Lung (tissue), 12 donors: Measurements from ENCODE around the gene CALM1. TPM values are rescaled to one million over a fixed set of nuclear protein-coding genes. Genes with fewer than 3 reads are reported as not detected.

Experiments
- ATAC-seq: fragments of 200-7000 bp; cut with Tn5 transposase; one replicate; pipeline ENCODE4 v1.9.1; 2020; ENCODE audit warnings: moderate number of reproducible peaks; ENCODE audit not compliant: insufficient read depth, low FRiP score
- DNase-seq, 3 donors: peaks; one replicate each; pipeline ENCODE4 v3.0.0-alpha.2; 2013 to 2017
- H3K27ac ChIP-seq, 2 donors: one replicate each; pipeline ENCODE4 v1.5.1; 2013; ENCODE audit warnings: mild to moderate bottlenecking in 2 of 2, moderate library complexity in 2 of 2, control low read depth in 1 of 2, inconsistent platforms in 1 of 2, low read depth in 1 of 2, low read length in 1 of 2
- H3K27me3 ChIP-seq, 3 donors: one replicate each; pipeline ENCODE4 v1.5.1; 2013; ENCODE audit warnings: low read length in 2 of 3; ENCODE audit not compliant: control insufficient read depth in 3 of 3, insufficient read depth in 3 of 3
- H3K36me3 ChIP-seq, 4 donors: one replicate each; pipeline ENCODE4 v1.5.1; 2013; ENCODE audit warnings: low read length in 4 of 4, mild to moderate bottlenecking in 1 of 4, moderate library complexity in 1 of 4; ENCODE audit not compliant: control insufficient read depth in 4 of 4, insufficient read depth in 4 of 4
- H3K4me1 ChIP-seq, 5 donors: one replicate each; pipeline ENCODE4 v1.5.1; 2013; ENCODE audit warnings: low read length in 5 of 5, mild to moderate bottlenecking in 2 of 5, moderate library complexity in 1 of 5; ENCODE audit not compliant: control insufficient read depth in 5 of 5, insufficient read depth in 5 of 5
- H3K4me3 ChIP-seq: one replicate; pipeline ENCODE4 v1.5.1; 2013; ENCODE audit warnings: mild to moderate bottlenecking, control low read depth, moderate library complexity
- H3K9ac ChIP-seq, 2 donors: one replicate each; pipeline ENCODE4 v1.5.1; 2013; ENCODE audit warnings: low read length in 2 of 2, control low read depth in 1 of 2; ENCODE audit not compliant: insufficient read depth in 1 of 2
- H3K9me3 ChIP-seq, 4 donors: one replicate each; pipeline ENCODE4 v1.5.1; 2013; ENCODE audit warnings: low read length in 3 of 4, mild to moderate bottlenecking in 1 of 4, moderate library complexity in 1 of 4; ENCODE audit not compliant: control insufficient read depth in 4 of 4, insufficient read depth in 3 of 4
- CTCF ChIP-seq: IDR thresholded peaks from 2 replicates; pipeline ENCODE4 v1.5.1; 2012; ENCODE audit warnings: mild to moderate bottlenecking; ENCODE audit errors: control extremely low read depth, extremely low read depth
- WGBS, 2 donors: extraction: QIAGEN DNeasy Blood & Tissue Kit; methylation state at CpG; one replicate each; pipeline ENCODE4 v1.1.7; 2013; 5-methylcytosine and 5-hydroxymethylcytosine counted together
- polyA plus RNA-seq, 2 donors: library from polyadenylated mRNA; stranded (reverse); fragments of 200-250 nt; gene quantifications; one replicate each; pipeline ENCODE4 v1.2.1, GENCODE V29; 2013
- total RNA-seq, 2 donors: library from RNA; depleted of rRNA in 1 of 2; stranded (reverse); fragments of >200 nt in 1 of 2; gene quantifications; one replicate each; pipeline ENCODE4 v1.2.1, GENCODE V29; 2014 to 2021
- donor health status: control.
- donor health status: control.
- donor health status: Bipolar disorder and iron deficiency.
- donor health status: healthy.
- donor health status: DM: yes; HTN: yes; CAD: no.

Gene CALM1
- total and polyA plus RNA-seq, 4 donors: 364 to 543 (median 478) TPM

DNA sequence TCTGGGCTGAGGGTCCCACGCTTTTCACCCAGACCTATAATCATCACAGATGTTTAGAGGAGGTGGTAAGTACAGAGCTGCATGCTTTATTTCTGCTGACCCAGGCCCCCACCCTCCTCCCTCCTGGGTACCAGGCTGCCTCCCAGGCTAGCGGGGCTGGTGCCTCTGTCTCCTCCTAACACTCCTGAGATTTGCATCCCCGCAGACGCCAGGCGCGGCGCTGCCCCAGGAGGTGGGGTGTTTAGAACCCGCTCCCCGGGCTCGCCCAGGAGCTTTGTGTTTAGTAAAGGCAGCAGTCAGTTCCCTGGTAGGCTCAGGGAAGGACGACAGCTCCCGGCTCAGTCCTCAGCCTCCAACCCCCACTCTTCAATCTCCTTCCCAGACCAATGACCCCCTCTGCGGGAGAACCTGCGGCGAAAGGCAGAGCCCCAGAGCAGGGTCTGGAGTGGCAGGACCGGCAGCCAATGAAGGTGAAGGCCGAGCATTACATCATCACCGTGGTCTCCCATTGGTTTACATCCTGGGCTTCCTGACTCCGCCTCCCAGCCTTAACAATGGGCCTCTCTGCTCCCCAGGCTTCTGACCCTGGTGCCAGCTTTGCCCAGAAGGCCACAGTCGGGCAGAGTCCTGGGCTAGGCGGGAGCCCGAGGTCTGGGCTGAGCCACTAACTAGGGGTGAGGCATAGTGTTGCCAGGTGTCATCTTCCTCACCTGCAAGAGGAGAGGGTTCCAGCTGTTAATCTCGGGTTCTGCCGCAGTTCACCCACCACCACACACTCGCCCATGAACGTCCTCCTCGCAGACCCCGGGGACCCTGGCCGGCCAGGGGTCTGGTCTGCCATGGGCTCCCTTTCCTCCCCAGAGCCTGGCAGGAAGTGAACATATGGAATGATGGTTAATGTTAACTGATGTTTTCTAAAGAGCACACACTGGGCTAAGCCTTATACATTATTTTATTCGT lies 57.5 kb downstream of the CALM1 start:
- H3K9me3 ChIP-seq: no peaks in the 10 kb centered on the region
- peak overlapping the region; percentile 39 to 63 for H3K9ac ChIP-seq
- H3K36me3 ChIP-seq: no peaks in the 10 kb centered on the region
- no peak for TF ChIP-seq CTCF
- peak; percentile 89 to 91 (median 90) for DNase-seq
- peaks cover 0 to 30% (median 11%) of the 10 kb centered on the region in 5 donors for H3K4me1 ChIP-seq
- peak; percentile 54 for ATAC-seq
- no peaks in the 10 kb centered on the region for H3K27me3 ChIP-seq
- WGBS, 2 donors: 53 to 67% methylated on average over 30 of the region's 30 CpGs
- peak overlapping the region in 1 of 2 donors; percentile 12 for H3K27ac ChIP-seq
- no peak overlapping the region for H3K4me3 ChIP-seq

DNA sequence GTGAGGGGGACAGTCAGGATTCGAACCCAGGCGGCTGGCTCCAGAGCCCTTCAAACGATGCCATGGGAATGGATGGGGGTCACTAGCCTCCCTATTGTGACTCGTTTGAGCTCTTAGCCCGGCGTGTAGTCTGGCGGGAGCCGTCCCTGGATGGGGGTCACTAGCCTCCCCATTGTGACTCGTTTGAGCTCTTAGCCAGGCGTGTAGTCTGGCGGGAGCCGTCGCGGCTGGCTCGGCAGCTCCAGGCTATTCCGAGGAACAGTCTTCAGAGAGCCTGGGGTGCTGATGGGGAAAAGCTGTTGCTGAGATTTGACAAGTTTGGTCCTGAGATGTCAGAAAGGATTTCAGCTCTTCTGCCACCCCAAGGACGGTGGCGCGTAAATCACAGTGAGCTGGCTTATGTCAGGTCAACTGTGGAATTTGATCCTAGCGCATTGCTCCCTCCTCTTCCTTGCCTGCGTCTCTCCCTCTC lies 58.3 kb downstream of the CALM1 start:
- Histone ChIP-seq H3K27me3 (no peaks in the 10 kb centered on the region), H3K36me3 (no peaks in the 10 kb centered on the region), H3K4me1 (peaks cover 0 to 30% (median 11%) of the 10 kb centered on the region in 5 donors), H3K9me3 (no peaks in the 10 kb centered on the region), H3K9ac (no peak overlapping the region), H3K27ac (no peak overlapping the region), H3K4me3 (no peak overlapping the region)
- DNase-seq: peak; percentile 48 to 58 (median 57)
- 84 to 87% methylated on average over 21 of the region's 21 CpGs for WGBS, 2 donors
- ATAC-seq: no peak
- TF ChIP-seq CTCF: no peak

DNA sequence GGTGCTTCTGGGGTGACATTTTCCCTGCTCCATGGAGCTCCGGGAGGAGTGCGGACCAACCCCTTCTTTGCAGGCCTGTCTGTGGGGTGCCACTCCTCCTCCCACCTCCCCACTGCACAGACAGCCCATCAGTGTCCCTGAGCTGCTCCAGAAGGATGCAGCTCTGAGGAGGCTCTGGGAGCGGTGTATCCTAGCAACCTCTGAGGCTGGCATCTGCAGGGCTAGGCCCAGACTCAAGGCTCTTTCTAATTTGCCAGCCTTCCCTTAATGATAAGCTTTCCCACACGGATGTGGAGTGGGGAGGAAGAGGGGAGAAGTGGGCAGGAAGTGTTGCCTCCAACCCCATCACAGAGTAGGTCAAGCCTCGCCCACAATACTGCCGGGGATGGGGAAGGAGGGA lies 59.7 kb downstream of the CALM1 start:
- Histone ChIP-seq H3K9me3 (no peaks in the 10 kb centered on the region), H3K4me1 (peaks cover 0 to 30% (median 11%) of the 10 kb centered on the region in 5 donors), H3K9ac (no peak overlapping the region), H3K36me3 (no peaks in the 10 kb centered on the region), H3K27ac (no peak overlapping the region), H3K4me3 (no peak overlapping the region), H3K27me3 (no peaks in the 10 kb centered on the region)
- TF ChIP-seq CTCF: no peak
- ATAC-seq: no peak
- WGBS, 2 donors: 62 to 68% methylated on average over 6 of the region's 6 CpGs
- DNase-seq: no peak
